Activated CD8-positive, alpha-beta memory T cell treated with anti-CD3 and anti-CD28 coated beads, Interleukin-2, amount 50 U/mL, for 48 hours (primary cell): ENCODE results near the gene NXPE3.
"Not testable (repeated sequence)": the region's sequence is repeated elsewhere in the genome, so short reads cannot be mapped to it uniquely, and the experiment has no call there.

Experiments
- DNase-seq: peaks from one replicate; pipeline ENCODE4 v3.0.0-alpha.2; 2020

Gene NXPE3

DNA sequence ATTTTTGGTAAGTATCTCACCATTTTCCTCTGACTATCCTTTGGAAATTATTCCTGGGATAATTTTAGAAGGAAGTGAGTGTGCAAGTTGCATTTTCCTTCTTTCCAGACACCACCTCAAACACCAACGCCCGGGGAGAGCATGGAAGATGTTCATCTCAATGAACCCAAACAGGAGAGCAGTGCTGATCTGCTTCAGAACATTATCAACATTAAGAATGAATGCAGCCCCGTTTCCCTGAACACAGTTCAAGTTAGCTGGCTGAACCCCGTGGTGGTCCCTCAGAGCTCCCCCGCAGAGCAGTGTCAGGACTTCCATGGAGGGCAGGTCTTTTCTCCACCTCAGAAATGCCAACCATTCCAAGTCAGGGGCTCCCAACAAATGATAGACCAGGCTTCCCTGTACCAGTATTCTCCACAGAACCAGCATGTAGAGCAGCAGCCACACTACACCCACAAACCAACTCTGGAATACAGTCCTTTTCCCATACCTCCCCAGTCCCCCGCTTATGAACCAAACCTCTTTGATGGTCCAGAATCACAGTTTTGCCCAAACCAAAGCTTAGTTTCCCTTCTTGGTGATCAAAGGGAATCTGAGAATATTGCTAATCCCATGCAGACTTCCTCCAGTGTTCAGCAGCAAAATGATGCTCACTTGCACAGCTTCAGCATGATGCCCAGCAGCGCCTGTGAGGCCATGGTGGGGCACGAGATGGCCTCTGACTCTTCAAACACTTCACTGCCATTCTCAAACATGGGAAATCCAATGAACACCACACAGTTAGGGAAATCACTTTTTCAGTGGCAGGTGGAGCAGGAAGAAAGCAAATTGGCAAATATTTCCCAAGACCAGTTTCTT lies 74.2 kb downstream of the NXPE3 start:
- no peak for DNase-seq

DNA sequence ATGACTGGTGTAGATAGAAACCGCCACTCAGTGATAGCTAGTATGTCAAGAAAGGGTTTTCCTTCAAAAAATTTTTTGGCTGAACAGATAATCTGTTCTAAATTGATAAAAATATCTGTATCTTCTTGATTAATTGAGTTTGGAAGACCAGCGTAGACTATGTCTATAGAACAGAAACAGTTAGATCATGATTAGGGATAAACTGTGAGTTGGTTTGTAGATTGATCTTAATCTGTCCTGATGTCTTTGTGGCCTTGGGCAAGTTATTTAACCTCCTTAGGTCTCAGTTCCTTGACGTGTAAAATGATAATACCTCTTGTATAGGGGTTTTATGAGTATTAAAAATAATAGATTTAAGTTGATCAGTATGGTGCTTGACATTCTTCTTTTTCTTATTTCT lies 75.0 kb downstream of the NXPE3 start:
- DNase-seq, result no peak

- DNase-seq, result no peak
Measured at GRCh38 chr3:101854608-101855304, 75.7 kb downstream of the NXPE3 start.

DNA sequence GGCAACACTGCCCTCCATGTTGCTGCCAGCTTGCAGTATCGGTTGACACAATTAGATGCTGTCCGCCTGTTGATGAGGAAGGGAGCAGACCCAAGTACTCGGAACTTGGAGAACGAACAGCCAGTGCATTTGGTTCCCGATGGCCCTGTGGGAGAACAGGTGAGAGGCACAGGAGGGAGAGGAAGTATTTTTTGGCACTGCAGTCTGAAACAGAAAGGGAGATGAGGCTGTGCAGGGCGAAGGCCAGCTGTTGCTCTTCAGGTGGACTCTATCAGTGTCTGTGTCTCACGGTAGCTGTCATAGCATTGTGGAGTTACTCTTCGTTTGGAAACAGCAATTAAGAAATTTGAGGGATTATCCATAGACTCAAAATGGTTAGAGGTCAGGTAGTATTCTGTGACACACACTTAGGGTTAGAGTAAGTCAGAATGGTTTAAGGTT lies 78.3 kb downstream of the NXPE3 start:
- DNase-seq, result no peak

- no peak for DNase-seq
Measured at GRCh38 chr3:101858464-101859030, 79.5 kb downstream of the NXPE3 start.

- DNase-seq, result no peak
Measured at GRCh38 chr3:101859882-101860448, 81.0 kb downstream of the NXPE3 start.

GRCh38 chr3:101861212-101861788 lies 82.3 kb downstream of the NXPE3 start:
- no peak for DNase-seq

DNA sequence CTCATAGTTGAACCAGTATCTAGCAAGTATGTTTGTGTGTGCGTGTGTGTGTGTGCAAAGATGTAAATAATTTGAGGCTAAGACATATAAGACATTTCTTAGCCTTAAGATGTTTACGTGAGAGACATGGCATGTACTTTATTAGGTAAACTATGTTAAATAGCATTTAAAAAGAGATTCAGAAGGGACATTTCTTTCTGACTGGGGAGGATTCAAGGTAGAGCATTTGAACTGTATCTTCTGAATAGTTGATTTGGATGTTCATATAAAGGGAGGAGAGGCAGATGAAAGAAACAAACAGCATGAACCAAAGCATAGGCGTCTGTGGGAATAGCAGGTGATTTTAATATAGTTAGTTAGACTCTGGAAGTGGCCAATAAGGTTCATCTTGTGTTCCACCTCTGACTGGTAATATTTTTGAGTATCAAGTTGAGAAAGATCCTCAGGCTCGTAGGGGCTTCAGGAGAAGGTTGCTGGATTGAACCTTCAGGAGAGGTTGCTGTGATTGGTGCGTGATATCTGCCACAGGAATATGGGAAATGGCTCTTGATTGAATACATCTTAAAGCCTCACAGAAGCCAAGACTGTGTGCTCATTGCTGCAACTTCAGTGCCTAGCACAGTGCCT lies 82.9 kb downstream of the NXPE3 start:
- DNase-seq, result no peak

DNA sequence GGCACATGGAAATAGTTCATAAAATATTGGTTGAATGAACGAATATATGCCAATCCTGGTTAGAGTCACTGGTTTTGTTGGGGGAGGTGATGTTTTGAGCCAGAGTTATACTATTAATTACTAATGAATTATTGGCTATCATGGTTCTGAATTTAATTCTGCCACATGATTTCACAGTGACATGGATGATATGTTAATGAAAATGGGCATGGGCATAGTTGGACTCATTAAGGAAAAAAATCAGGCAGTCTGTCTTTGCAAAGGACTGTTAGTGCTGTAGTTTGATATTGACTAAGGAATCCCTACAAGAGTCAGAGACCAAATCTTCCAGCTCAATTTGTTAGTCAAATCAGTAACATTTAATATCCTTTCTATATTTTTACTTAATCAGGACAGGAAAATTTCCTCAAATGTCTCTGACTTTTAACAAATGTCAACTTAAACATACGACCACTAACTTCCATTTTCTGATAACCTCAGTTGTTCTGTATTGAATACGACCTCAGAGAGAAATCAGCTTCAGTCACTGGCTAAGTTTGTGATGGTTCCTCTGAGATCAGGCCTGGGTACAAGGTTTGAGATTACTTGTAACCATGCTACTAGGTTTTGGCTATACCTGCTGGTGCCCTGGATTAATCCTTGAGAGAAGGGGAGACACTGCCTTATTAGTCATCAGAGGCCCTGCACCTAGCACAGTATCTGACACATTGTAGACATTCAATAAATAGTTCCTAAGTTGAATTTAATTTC lies 83.6 kb downstream of the NXPE3 start:
- no peak for DNase-seq

DNA sequence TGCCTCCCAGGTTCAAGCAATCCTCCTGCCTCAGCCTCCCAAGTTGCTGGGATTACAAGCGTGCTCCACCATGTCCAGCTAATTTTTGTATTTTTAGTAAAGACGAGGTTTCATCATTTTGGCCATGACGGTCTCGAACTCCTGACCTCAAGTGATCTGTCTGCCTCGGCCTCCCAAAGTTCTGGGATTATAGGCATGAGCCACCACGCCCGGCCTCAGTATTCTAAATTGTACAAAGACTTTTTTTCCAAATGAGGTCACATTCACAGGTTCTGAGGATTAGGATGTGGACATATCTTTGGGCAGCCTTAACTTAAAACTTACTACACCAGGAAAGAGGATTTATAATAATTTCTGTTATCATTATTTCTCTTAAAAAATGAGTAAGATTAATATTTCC lies 85.9 kb downstream of the NXPE3 start:
- DNase-seq, result not testable (repeated sequence)

DNA sequence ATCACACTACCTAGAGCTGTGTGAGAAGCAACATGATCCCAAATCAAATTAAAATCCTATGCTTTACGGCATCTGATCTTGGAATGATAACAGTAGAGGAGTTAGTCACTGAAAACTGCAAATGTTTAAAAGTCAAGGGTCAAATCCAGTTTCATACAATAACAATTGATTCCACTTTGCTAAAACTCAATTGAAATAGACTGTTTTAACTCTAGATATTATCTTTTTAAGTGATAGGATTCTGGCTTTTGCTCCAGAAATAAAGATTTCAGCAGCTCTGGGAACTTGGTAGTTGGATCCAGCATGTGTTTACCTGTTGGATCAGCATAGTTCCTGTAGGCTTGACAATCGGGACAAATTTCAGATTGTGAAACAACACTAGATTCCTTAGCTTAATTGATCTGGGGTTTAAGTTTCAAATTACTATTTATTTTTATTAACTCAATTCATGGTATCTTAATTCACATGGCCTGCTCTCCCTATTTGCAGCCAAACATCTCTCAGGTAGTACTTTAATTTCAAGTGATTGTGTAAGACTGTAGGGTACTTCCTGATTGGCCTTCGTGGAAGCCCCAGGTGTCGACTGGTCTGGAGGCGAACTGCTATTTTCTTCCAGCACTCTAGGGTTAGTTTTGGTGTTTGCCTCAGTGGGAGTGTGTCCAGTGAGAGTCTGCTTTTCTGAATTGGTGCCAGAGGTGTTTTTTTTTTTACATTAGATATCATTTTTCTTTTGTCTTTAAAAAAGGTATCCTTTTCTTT lies 86.9 kb downstream of the NXPE3 start:
- DNase-seq, result no peak

DNA sequence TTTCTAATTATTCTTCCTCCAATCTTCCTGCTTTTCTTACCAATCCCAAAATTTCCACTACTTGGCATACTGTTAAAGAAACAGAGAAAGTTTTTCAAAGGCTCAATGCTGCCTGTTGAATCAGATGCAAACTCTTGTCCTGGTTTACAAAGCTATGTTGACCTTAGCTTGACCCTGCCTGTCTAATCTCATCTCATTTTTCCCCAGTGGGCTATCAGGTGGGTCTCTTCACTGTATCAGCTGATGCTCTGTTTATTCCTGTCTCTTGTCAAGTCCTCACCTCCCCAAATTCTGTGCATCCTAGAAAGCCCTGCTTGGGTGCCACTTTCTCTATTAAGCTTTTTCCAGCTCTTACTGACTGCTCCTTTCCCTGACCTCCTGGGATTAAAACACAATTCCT lies 88.5 kb downstream of the NXPE3 start:
- DNase-seq, result no peak

DNA sequence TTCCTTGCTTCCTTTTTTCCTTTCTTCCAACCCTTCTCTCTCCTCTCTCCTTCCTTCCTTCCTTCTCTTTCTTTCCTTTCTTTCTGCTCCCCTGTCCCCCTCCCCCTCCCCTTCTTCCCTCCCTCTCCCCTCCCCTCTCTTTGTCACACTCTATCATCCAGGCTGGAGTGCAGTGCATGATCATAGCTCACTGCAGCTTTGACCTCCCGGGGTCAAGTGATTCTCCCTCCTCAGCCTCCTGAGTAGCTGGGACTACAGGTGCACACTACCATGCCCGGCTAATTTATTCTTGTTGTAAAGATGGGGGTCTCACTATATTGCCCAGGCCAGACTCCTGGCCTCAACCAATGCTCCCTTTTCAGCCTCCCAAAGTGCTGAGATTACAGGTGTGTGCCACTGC lies 89.0 kb downstream of the NXPE3 start:
- DNase-seq, result no peak

GRCh38 chr3:101868534-101869464 lies 89.8 kb downstream of the NXPE3 start:
- no peak for DNase-seq

GRCh38 chr3:101870138-101870537 lies 91.1 kb downstream of the NXPE3 start:
- no peak for DNase-seq

DNA sequence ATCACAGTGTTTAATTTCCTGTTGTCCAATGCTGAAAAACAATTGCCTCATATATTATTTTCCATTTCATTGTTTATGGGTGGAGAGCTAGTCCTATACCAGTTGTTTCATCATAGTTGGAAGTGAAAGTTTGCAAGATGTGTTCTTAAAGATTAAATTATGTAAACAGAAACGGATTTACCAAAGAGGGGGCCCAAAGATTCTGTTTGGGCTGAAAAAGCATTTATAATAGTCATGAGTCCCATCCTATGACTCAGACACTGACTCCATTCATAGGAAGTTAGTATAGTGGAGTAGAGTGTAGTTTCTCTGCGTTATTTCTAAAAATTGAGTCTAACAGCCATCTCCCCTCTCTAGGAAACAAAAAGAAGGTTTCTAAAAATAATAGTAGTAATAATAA lies 94.6 kb downstream of the NXPE3 start:
- no peak for DNase-seq

GRCh38 chr3:101876142-101876541 lies 97.1 kb downstream of the NXPE3 start:
- no peak for DNase-seq
